Gastrocnemius medialis (tissue), 4 donors: ENCODE results near the gene NME2.

ENCODE experiments used
- POLR2A ChIP-seq, 2 donors: fragments of 450-650 bp; IDR thresholded peaks; one replicate each; pipeline ENCODE4 v1.6.1; 2017; ENCODE audit warnings: antibody characterized with exemption in 2 of 2, mild to moderate bottlenecking in 2 of 2, moderate library complexity in 2 of 2
- TF ChIP-seq, protein P1 (sequence below), 5 experiments: fragments of 450-650 bp in 3 of 5; fragments of 200-600 bp in 2 of 5; sonication (generic) in 2 of 5; IDR thresholded peaks in 4 of 5; conservative IDR thresholded peaks in 1 of 5; 1 replicate in 4 of 5; 2 replicates in 1 of 5; pipeline ENCODE4 v1.5.1; 2016 to 2019; ENCODE audit warnings: antibody characterized with exemption in 5 of 5, mild to moderate bottlenecking in 3 of 5, moderate library complexity in 3 of 5

DNA sequence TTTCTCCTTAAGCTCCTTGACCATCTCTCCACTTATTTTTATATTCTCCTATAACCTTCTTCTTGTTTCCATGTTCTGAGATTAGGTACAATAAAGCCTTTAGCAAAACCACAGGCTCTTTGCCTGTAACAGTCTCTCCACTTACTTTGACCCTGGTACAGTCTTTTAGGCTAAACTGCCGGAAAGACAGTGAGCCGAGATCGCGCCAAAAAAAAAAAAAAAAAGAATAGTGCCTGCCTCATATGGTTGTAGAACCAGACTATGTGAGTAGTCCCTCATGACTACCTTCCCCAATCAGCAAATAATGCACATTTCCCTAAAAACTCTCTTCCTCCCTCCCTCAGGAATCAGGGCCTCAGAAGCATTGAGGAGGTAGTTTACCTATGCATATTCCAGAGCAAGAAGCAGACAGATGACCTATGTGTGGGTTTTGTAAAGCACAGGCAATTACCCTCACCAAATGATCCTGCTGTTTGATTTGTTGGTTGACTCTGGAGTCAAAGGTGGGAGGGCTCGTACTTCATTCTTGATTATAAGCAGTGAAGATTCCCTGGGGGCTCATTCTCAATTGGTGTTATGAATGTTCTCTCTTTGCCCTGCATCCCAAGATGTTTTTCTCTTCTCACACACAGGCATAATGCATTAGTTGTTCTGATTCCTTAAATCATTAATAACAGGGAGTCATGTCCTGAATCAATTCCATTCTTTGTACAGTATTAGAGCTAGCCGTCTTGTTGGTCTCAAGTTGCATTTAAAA, 21.8 kb upstream of the NME2 start:
- TF ChIP-seq POLR2A (IDR thresholded peaks at IDR 0.05), result no peak
- TF ChIP-seq, protein P1, sequence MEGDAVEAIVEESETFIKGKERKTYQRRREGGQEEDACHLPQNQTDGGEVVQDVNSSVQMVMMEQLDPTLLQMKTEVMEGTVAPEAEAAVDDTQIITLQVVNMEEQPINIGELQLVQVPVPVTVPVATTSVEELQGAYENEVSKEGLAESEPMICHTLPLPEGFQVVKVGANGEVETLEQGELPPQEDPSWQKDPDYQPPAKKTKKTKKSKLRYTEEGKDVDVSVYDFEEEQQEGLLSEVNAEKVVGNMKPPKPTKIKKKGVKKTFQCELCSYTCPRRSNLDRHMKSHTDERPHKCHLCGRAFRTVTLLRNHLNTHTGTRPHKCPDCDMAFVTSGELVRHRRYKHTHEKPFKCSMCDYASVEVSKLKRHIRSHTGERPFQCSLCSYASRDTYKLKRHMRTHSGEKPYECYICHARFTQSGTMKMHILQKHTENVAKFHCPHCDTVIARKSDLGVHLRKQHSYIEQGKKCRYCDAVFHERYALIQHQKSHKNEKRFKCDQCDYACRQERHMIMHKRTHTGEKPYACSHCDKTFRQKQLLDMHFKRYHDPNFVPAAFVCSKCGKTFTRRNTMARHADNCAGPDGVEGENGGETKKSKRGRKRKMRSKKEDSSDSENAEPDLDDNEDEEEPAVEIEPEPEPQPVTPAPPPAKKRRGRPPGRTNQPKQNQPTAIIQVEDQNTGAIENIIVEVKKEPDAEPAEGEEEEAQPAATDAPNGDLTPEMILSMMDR (IDR thresholded peaks at IDR 0.05 in 4 of 5, conservative IDR thresholded peaks at IDR 0.05 in 1 of 5), result no peak
